ENCODE measurements around the gene RP9. TPM values are rescaled to one million over a fixed set of nuclear protein-coding genes. Genes with fewer than 3 reads are reported as not detected.

The RP9 gene
- total RNA-seq, 2 donors from 2014 or later, result 15.0 to 18.0 TPM

GRCh38 chr7:33089142-33089541, 20.1 kb downstream of the RP9 start:
- no peak overlapping the region for H3K9ac ChIP-seq (ENCODE audit: extremely low read depth, low read length, poor library complexity, severe bottlenecking)
- H3K4me1 ChIP-seq (ENCODE audit: control insufficient read depth, insufficient read depth, low read length), result no peaks in the 10 kb centered on the region
- DNase-seq, result no peak
- 92 to 95% methylated on average over 6 to 7 of the region's 7 CpGs for WGBS, 2 experiments (ENCODE audit: insufficient coverage in 1 of 2, insufficient read length in 1 of 2)
- no peaks in the 10 kb centered on the region for H3K9me3 Mint-ChIP-seq
- TF ChIP-seq CTCF (conservative IDR thresholded peaks at IDR 0.05), result no peak
- H3K4me3 Mint-ChIP-seq, result no peak overlapping the region
- H3K9me3 ChIP-seq (ENCODE audit: control insufficient read depth, low read length), result no peaks in the 10 kb centered on the region
- no peaks in the 10 kb centered on the region for H3K4me1 Mint-ChIP-seq
- no peak overlapping the region for H3K4me3 ChIP-seq (ENCODE audit: low read length)
- H3K27ac Mint-ChIP-seq, result no peak overlapping the region
- H3K27me3 Mint-ChIP-seq (ENCODE audit: insufficient read depth), result no peaks in the 10 kb centered on the region
- no peaks in the 10 kb centered on the region for H3K36me3 Mint-ChIP-seq (ENCODE audit: low read depth)
- H3K27ac ChIP-seq (ENCODE audit: low read depth, low read length), result no peak overlapping the region
- H3K27me3 ChIP-seq (ENCODE audit: control insufficient read depth, insufficient read depth, low read length, poor library complexity, severe bottlenecking), result no peaks in the 10 kb centered on the region
- H3K36me3 ChIP-seq (ENCODE audit: control insufficient read depth, insufficient read depth, low read length), result peaks cover 6% of the 10 kb centered on the region

- H3K27ac Mint-ChIP-seq, result no peak overlapping the region
- no peaks in the 10 kb centered on the region for H3K36me3 Mint-ChIP-seq (ENCODE audit: low read depth)
- Histone ChIP-seq H3K4me3 (ENCODE audit: low read length) (no peak overlapping the region), H3K27ac (ENCODE audit: low read depth, low read length) (no peak overlapping the region), H3K9me3 (ENCODE audit: control insufficient read depth, low read length) (no peaks in the 10 kb centered on the region), H3K4me1 (ENCODE audit: control insufficient read depth, insufficient read depth, low read length) (no peaks in the 10 kb centered on the region), H3K9ac (ENCODE audit: extremely low read depth, low read length, poor library complexity, severe bottlenecking) (no peak overlapping the region), H3K36me3 (ENCODE audit: control insufficient read depth, insufficient read depth, low read length) (no peaks in the 10 kb centered on the region), H3K27me3 (ENCODE audit: control insufficient read depth, insufficient read depth, low read length, poor library complexity, severe bottlenecking) (no peaks in the 10 kb centered on the region)
- no peak for TF ChIP-seq CTCF (conservative IDR thresholded peaks at IDR 0.05)
- DNase-seq, result no peak
- no peaks in the 10 kb centered on the region for H3K4me1 Mint-ChIP-seq
- no peaks in the 10 kb centered on the region for H3K27me3 Mint-ChIP-seq (ENCODE audit: insufficient read depth)
- H3K9me3 Mint-ChIP-seq, result no peaks in the 10 kb centered on the region
- WGBS, 2 experiments (ENCODE audit: insufficient coverage in 1 of 2, insufficient read length in 1 of 2), result 100% methylated on average over 2 of the region's 2 CpGs
- no peak overlapping the region for H3K4me3 Mint-ChIP-seq
Measured at GRCh38 chr7:33087858-33088257, 21.3 kb downstream of the RP9 start.

GRCh38 chr7:33087356-33087755, 21.8 kb downstream of the RP9 start:
- no peaks in the 10 kb centered on the region for H3K9me3 ChIP-seq (ENCODE audit: control insufficient read depth, low read length)
- H3K9ac ChIP-seq (ENCODE audit: extremely low read depth, low read length, poor library complexity, severe bottlenecking), result no peak overlapping the region
- no peak for TF ChIP-seq CTCF (conservative IDR thresholded peaks at IDR 0.05)
- H3K4me1 ChIP-seq (ENCODE audit: control insufficient read depth, insufficient read depth, low read length), result no peaks in the 10 kb centered on the region
- H3K36me3 ChIP-seq (ENCODE audit: control insufficient read depth, insufficient read depth, low read length), result no peaks in the 10 kb centered on the region
- no peaks in the 10 kb centered on the region for H3K27me3 Mint-ChIP-seq (ENCODE audit: insufficient read depth)
- no peaks in the 10 kb centered on the region for H3K27me3 ChIP-seq (ENCODE audit: control insufficient read depth, insufficient read depth, low read length, poor library complexity, severe bottlenecking)
- 57 to 67% methylated on average over 2 of the region's 2 CpGs for WGBS, 2 experiments (ENCODE audit: insufficient coverage in 1 of 2, insufficient read length in 1 of 2)
- H3K27ac Mint-ChIP-seq, result no peak overlapping the region
- H3K4me3 ChIP-seq (ENCODE audit: low read length), result no peak overlapping the region
- no peaks in the 10 kb centered on the region for H3K9me3 Mint-ChIP-seq
- H3K4me3 Mint-ChIP-seq, result no peak overlapping the region
- no peak for DNase-seq
- no peaks in the 10 kb centered on the region for H3K36me3 Mint-ChIP-seq (ENCODE audit: low read depth)
- H3K4me1 Mint-ChIP-seq, result no peaks in the 10 kb centered on the region
- no peak overlapping the region for H3K27ac ChIP-seq (ENCODE audit: low read depth, low read length)

All from endodermal cell (in vitro differentiated cells).